C4-2B (cell line): Measurements from ENCODE around the gene GSX1.

ENCODE experiments used
- ZFX ChIP-seq: fragments of 450-650 bp; IDR thresholded peaks from 2 replicates; pipeline ENCODE4 v1.6.1; 2017
- TF ChIP-seq, protein P1 (sequence below): fragments of 450-650 bp; conservative IDR thresholded peaks from 2 replicates; pipeline ENCODE4 v1.5.1; 2017; ENCODE audit warnings: mild to moderate bottlenecking

DNA sequence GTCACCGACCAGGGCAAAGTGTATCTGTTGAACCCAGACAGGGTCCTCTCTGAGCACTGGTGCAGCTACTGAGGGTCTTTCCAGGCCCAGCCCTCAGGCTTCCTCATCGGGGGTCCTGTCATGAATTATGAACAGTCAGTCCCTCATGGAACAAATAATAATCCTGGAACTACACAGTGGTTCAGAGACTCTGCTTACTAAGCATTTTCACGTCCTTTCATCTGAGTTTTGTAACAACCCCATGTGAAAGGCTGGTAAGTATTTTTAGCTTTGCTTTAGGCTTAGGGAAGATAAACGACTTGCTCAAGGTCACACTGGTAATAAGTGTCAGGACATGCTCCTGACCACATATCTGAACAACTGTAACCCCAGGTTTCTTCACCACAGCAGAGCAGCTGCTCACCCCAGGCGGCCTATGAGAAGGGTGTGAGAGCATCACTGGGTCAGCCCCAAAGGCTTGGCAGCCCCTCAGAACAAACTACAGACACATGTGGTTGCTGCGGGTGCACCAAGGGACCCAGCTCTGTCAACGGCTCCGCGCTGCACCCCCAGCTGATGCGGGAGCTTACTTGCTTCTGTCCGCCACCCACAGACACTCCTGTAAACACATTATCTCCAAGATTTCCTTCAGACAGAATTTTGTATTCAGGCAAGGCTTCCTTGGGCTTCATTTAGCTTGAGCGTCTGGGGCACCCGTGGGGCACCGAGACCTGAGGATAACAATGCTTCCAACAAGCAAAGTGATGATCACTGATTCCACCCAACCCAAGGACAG lies 19.4 kb upstream of the GSX1 start:
- TF ChIP-seq, protein P1, sequence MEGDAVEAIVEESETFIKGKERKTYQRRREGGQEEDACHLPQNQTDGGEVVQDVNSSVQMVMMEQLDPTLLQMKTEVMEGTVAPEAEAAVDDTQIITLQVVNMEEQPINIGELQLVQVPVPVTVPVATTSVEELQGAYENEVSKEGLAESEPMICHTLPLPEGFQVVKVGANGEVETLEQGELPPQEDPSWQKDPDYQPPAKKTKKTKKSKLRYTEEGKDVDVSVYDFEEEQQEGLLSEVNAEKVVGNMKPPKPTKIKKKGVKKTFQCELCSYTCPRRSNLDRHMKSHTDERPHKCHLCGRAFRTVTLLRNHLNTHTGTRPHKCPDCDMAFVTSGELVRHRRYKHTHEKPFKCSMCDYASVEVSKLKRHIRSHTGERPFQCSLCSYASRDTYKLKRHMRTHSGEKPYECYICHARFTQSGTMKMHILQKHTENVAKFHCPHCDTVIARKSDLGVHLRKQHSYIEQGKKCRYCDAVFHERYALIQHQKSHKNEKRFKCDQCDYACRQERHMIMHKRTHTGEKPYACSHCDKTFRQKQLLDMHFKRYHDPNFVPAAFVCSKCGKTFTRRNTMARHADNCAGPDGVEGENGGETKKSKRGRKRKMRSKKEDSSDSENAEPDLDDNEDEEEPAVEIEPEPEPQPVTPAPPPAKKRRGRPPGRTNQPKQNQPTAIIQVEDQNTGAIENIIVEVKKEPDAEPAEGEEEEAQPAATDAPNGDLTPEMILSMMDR, result no peak
- no peak for TF ChIP-seq ZFX
